Sigmoid colon (tissue), 3 donors: ENCODE results near the gene SLIT1.
"Not testable (repeated sequence)": the region's sequence is repeated elsewhere in the genome, so short reads cannot be mapped to it uniquely, and the experiment has no call there.

ENCODE experiments used
- CTCF ChIP-seq, 4 experiments: fragments of 450-650 bp in 3 of 4; fragments of 200-600 bp in 1 of 4; IDR thresholded peaks; one replicate each; pipeline ENCODE4 v1.5.1; 2016 to 2019; ENCODE audit warnings: antibody characterized with exemption in 4 of 4, mild to moderate bottlenecking in 3 of 4, moderate library complexity in 2 of 4
- POLR2A ChIP-seq, 2 donors: fragments of 450-650 bp; IDR thresholded peaks; one replicate each; pipeline ENCODE4 v1.6.1; 2016; ENCODE audit warnings: antibody characterized with exemption in 2 of 2, mild to moderate bottlenecking in 2 of 2, moderate library complexity in 2 of 2

- not testable (repeated sequence) for TF ChIP-seq CTCF, POLR2A (IDR thresholded peaks at IDR 0.05)
Observed at GRCh38 chr10:97082575-97082974, 103.2 kb downstream of the SLIT1 start.
